NB4 (cell line): ENCODE results near the gene RAI1.

Experiments
- DNase-seq: peaks from one replicate; pipeline ENCODE4 v3.0.0; 2010; ENCODE audit warnings: low read depth
- H3K4me3 ChIP-seq: one replicate; pipeline ENCODE4 v1.5.1; 2011; ENCODE audit warnings: mild to moderate bottlenecking, low read depth, low read length, moderate library complexity
- CTCF ChIP-seq: IDR thresholded peaks from one replicate; pipeline ENCODE4 v1.5.1; 2012; ENCODE audit warnings: low read depth, low read length
- MAX ChIP-seq: IDR thresholded peaks from 2 replicates; pipeline ENCODE4 v1.6.1; 2011; ENCODE audit warnings: low read depth, low read length
- MYC ChIP-seq: IDR thresholded peaks from 2 replicates; pipeline ENCODE4 v1.6.1; 2011; ENCODE audit warnings: low read depth, low read length
- POLR2A ChIP-seq: IDR thresholded peaks from 2 replicates; pipeline ENCODE4 v1.6.1; 2011; ENCODE audit warnings: mild to moderate bottlenecking; ENCODE audit not compliant: insufficient read length; ENCODE audit errors: extremely low read depth

RAI1 gene

GRCh38 chr17:17661834-17662385 lies 19.3 kb upstream of the RAI1 start:
- TF ChIP-seq CTCF = no peak
- no peak for TF ChIP-seq MYC
- TF ChIP-seq POLR2A = no peak
- no peak for TF ChIP-seq MAX
- no peak for DNase-seq
- H3K4me3 ChIP-seq = no peak overlapping the region

- DNase-seq = peak; percentile 90
- H3K4me3 ChIP-seq = no peak overlapping the region
- TF ChIP-seq POLR2A (no peak), MAX (0 out of 2 replicates have a peak, but pooled peaks have one; percentile 21)
These were observed 17.8 kb upstream of the RAI1 start for GRCh38 chr17:17663160-17664063.

GRCh38 chr17:17664064-17664452 lies 17.2 kb upstream of the RAI1 start:
- DNase-seq = no peak
- H3K4me3 ChIP-seq = no peak overlapping the region
- TF ChIP-seq CTCF = no peak
- TF ChIP-seq MAX = no peak
- TF ChIP-seq POLR2A = no peak
- TF ChIP-seq MYC = no peak

DNA sequence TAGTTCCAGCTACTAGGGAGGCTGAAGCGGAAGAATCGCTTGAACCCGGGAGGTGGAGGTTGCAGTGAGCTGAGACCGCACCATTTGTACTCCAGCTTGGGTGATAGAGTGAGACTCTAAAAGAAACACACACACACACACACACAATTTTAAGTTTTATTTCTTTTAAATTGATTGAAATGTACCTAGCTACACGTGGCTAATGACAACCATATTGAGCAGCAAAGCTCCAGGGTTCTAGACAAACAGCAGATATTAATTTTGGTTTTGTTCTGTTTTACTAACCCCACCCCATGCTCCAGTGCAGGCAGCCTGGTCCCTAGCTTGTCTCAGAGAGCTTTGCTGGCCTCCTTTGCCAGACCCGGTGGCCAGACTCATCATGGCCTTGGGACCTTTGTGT lies 16.0 kb upstream of the RAI1 start:
- TF ChIP-seq POLR2A (no peak), MYC (no peak), MAX (no peak), CTCF (no peak)

DNA sequence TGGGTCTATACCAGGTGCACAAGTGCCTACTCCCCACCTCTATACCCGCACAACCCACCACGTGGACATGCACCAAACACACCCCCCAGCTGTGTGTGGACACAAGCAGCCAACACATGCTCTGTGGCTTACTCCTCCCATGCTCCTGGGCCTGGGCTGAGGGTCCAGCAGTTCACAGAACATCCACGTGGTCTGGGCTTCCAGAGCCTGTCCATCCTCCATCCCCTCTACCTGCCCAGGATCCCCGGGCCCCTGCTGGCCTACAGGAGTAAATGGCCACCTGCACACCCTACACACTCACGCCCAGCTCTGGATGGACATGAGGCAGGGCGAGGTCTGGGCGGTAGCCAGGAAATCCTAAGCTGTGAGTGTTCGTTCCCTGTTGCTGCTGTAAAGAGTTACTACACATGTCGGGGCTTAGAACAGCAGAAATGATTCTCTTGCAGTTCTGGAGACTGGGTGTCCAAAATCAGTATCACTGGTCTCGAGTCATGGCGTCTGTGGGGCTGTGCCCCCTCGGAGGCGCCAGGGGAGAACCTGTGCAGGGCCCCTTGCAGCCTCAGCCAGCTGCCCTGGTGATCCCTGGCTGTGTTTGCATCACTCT lies 15.0 kb upstream of the RAI1 start:
- H3K4me3 ChIP-seq = no peak overlapping the region
- no peak for DNase-seq
- TF ChIP-seq MYC (no peak), POLR2A (no peak), CTCF (no peak), MAX (no peak)

More for the DNA sequence above, 16.0 kb upstream of the RAI1 start:
- no peak overlapping the region for H3K4me3 ChIP-seq
- DNase-seq = no peak

DNA sequence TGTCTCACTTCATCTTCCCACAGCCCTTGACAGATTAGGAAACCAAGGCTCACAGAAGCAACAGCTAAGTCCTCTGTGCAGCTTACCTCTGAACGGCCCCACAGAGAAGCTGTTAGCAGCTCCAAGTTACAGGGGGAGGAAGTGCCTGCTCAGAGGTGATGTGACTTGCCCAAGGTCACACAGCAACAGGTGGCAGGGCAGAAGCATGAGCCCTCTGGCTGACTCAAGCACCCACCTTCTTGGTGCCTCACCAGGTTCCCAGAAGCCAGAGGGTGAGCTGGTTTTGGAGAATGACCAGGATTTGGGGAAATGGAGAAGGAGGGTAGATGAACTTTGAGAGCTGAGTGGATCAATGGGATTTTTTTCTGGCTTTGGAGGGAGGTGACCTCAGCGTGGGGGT lies 14.0 kb upstream of the RAI1 start:
- DNase-seq = no peak
- no peak for TF ChIP-seq MAX
- no peak for TF ChIP-seq MYC
- no peak for TF ChIP-seq CTCF
- no peak overlapping the region for H3K4me3 ChIP-seq
